Liver (tissue), 9 donors: ENCODE measurements around the gene TPPP. TPM values are rescaled to one million over a fixed set of nuclear protein-coding genes. Genes with fewer than 3 reads are reported as not detected.

Experiments
- DNase-seq: peaks from one replicate; pipeline ENCODE4 v3.0.0-alpha.2; 2017; ENCODE audit warnings: low spot score
- H3K27ac ChIP-seq, 2 donors: one replicate each; pipeline ENCODE4 v1.7.0; 2013; ENCODE audit warnings: inconsistent platforms in 2 of 2, low read length in 2 of 2, control low read depth in 1 of 2, low read depth in 1 of 2, mild to moderate bottlenecking in 1 of 2
- H3K27me3 ChIP-seq, 4 donors: one replicate each; pipeline versions ENCODE4 v1.6.1 to v1.7.0; 2013; ENCODE audit warnings: low read length in 3 of 4, inconsistent platforms in 1 of 4, mild to moderate bottlenecking in 1 of 4, moderate library complexity in 1 of 4; ENCODE audit not compliant: control insufficient read depth in 4 of 4, insufficient read depth in 4 of 4
- H3K36me3 ChIP-seq, 4 donors: one replicate each; pipeline versions ENCODE4 v1.6.1 to v1.7.0; 2013; ENCODE audit warnings: low read length in 3 of 4, mild to moderate bottlenecking in 3 of 4, low read depth in 1 of 4, moderate library complexity in 1 of 4; ENCODE audit not compliant: control insufficient read depth in 4 of 4, insufficient read depth in 3 of 4
- H3K4me1 ChIP-seq, 4 donors: one replicate each; pipeline versions ENCODE4 v1.6.1 to v1.7.0; 2013; ENCODE audit warnings: low read length in 3 of 4, mild to moderate bottlenecking in 3 of 4, moderate library complexity in 1 of 4; ENCODE audit not compliant: control insufficient read depth in 4 of 4, insufficient read depth in 4 of 4
- H3K4me3 ChIP-seq, 3 donors: one replicate each; pipeline versions ENCODE4 v1.6.1 to v1.7.0; 2013; ENCODE audit warnings: low read length in 3 of 3, control low read depth in 1 of 3, low read depth in 1 of 3, mild to moderate bottlenecking in 1 of 3
- H3K9ac ChIP-seq, 2 donors: one replicate each; pipeline ENCODE4 v1.7.0; 2013; ENCODE audit warnings: low read length in 2 of 2, mild to moderate bottlenecking in 2 of 2, moderate library complexity in 2 of 2, control low read depth in 1 of 2, low read depth in 1 of 2
- H3K9me3 ChIP-seq, 4 donors: one replicate each; pipeline versions ENCODE4 v1.6.1 to v1.7.0; 2013; ENCODE audit warnings: low read length in 3 of 4; ENCODE audit not compliant: control insufficient read depth in 4 of 4
- ATF3 ChIP-seq: IDR thresholded peaks from 2 replicates; pipeline ENCODE4 v1.6.1; 2016; ENCODE audit warnings: antibody characterized with exemption
- CTCF ChIP-seq: fragments of 150-350 bp; IDR thresholded peaks from 2 replicates; pipeline ENCODE4 v1.5.1; 2017; ENCODE audit warnings: improper control_type of control experiment, low read depth, low read length; ENCODE audit not compliant: missing input control
- EGR1 ChIP-seq, 2 donors: IDR thresholded peaks; 2 replicates each; pipeline ENCODE4 v1.6.1; 2016 to 2018; ENCODE audit warnings: antibody characterized with exemption in 2 of 2, low read depth in 2 of 2
- FOXA1 ChIP-seq: IDR thresholded peaks from 2 replicates; pipeline ENCODE4 v1.6.1; 2016; ENCODE audit warnings: antibody characterized with exemption
- FOXA2 ChIP-seq: IDR thresholded peaks from 2 replicates; pipeline ENCODE4 v1.6.1; 2016; ENCODE audit warnings: antibody characterized with exemption
- GABPA ChIP-seq, 2 donors: IDR thresholded peaks in 1 of 2; conservative IDR thresholded peaks in 1 of 2; 2 replicates each; pipeline ENCODE4 v1.6.1; 2016; ENCODE audit warnings: antibody characterized with exemption in 2 of 2, mild to moderate bottlenecking in 1 of 2, moderate library complexity in 1 of 2
- HNF4A ChIP-seq, 2 donors: conservative IDR thresholded peaks; 2 replicates each; pipeline ENCODE4 v1.6.1; 2016; ENCODE audit warnings: antibody characterized with exemption in 2 of 2, mild to moderate bottlenecking in 2 of 2
- HNF4G ChIP-seq: IDR thresholded peaks from 2 replicates; pipeline ENCODE4 v1.6.1; 2016; ENCODE audit warnings: antibody characterized with exemption
- JUND ChIP-seq, 2 donors: IDR thresholded peaks; 2 replicates each; pipeline ENCODE4 v1.6.1; 2016; ENCODE audit warnings: antibody characterized with exemption in 2 of 2
- MAX ChIP-seq: IDR thresholded peaks from 2 replicates; pipeline ENCODE4 v1.6.1; 2016; ENCODE audit warnings: antibody characterized with exemption
- NR2F2 ChIP-seq: IDR thresholded peaks from 2 replicates; pipeline ENCODE4 v1.6.1; 2016; ENCODE audit warnings: antibody characterized with exemption
- RAD21 ChIP-seq, 2 donors: IDR thresholded peaks; 2 replicates each; pipeline ENCODE4 v1.6.1; 2016; ENCODE audit warnings: antibody characterized with exemption in 2 of 2, mild to moderate bottlenecking in 2 of 2
- RXRA ChIP-seq, 2 donors: IDR thresholded peaks; 2 replicates each; pipeline ENCODE4 v1.6.1; 2017 to 2018; ENCODE audit warnings: antibody characterized with exemption in 2 of 2, mild to moderate bottlenecking in 1 of 2
- SP1 ChIP-seq: IDR thresholded peaks from 2 replicates; pipeline ENCODE4 v1.6.1; 2018; ENCODE audit warnings: antibody characterized with exemption, mild to moderate bottlenecking
- TAF1 ChIP-seq: conservative IDR thresholded peaks from 2 replicates; pipeline ENCODE4 v1.6.1; 2016; ENCODE audit warnings: antibody characterized with exemption, mild to moderate bottlenecking
- WGBS: extraction: QIAGEN DNeasy Blood & Tissue Kit; methylation state at CpG from one replicate; pipeline ENCODE4 v1.1.7; 2013; 5-methylcytosine and 5-hydroxymethylcytosine counted together
- polyA plus RNA-seq, 2 donors: library from polyadenylated mRNA; stranded (reverse) in 1 of 2; unstranded in 1 of 2; fragments of 200-250 nt in 1 of 2; fragments of >200 nt in 1 of 2; fragmentation: Nextera tagmentation in 1 of 2; extraction: Ambion mirVana in 1 of 2; gene quantifications; one replicate each; pipeline versions ENCODE4 v1.2.1 to v1.2.3, GENCODE V29; 2013 to 2015
- total RNA-seq, 2 donors: library from RNA; depleted of rRNA; stranded (reverse); fragments of >200 nt; gene quantifications; one replicate each; pipeline ENCODE4 v1.2.3, GENCODE V29; 2014
- donor health status: healthy.
- donor health status: healthy.
- donor health status: healthy.
- donor health status: healthy.
- donor health status: healthy.

The TPPP gene
- total and polyA plus RNA-seq, 4 donors, result 0.61 to 2.1 (median 0.80) TPM

GRCh38 chr5:664343-664993 lies 28.7 kb downstream of the TPPP start:
- peak overlapping the region in 1 of 2 donors; percentile 25 for H3K27ac ChIP-seq
- H3K27me3 ChIP-seq, result no peaks in the 10 kb centered on the region
- H3K36me3 ChIP-seq, result peaks cover 0 to 8% (median 5%) of the 10 kb centered on the region in 4 donors
- 51% methylated on average over 24 of the region's 24 CpGs for WGBS
- no peak overlapping the region for H3K9ac ChIP-seq
- DNase-seq, result no peak
- H3K4me1 ChIP-seq, result peaks cover 0 to 19% (median 9%) of the 10 kb centered on the region in 4 donors
- no peaks in the 10 kb centered on the region for H3K9me3 ChIP-seq
- TF ChIP-seq RAD21 (IDR thresholded peaks at IDR 0.05), result peak in 1 of 2 donors; percentile 37
- TF ChIP-seq HNF4A (conservative IDR thresholded peaks at IDR 0.05), result peak; percentile 25 to 50
- peak; percentile 39 to 63 for TF ChIP-seq RXRA (IDR thresholded peaks at IDR 0.05)
- no peak for TF ChIP-seq HNF4G
- peak; percentile 20 for TF ChIP-seq SP1
- H3K4me3 ChIP-seq, result no peak overlapping the region

- Histone ChIP-seq H3K4me3 (no peak overlapping the region), H3K27me3 (no peaks in the 10 kb centered on the region), H3K9ac (no peak overlapping the region), H3K27ac (peak overlapping the region in 1 of 2 donors; percentile 25), H3K9me3 (no peaks in the 10 kb centered on the region), H3K4me1 (peaks cover 0 to 19% (median 9%) of the 10 kb centered on the region in 4 donors), H3K36me3 (peaks cover 0 to 8% (median 5%) of the 10 kb centered on the region in 4 donors)
- DNase-seq, result no peak
- 86% methylated on average over 38 of the region's 38 CpGs for WGBS
- TF ChIP-seq NR2F2, result no peak
- no peak for TF ChIP-seq RAD21 (IDR thresholded peaks at IDR 0.05)
- no peak for TF ChIP-seq TAF1
- TF ChIP-seq GABPA (IDR thresholded peaks at IDR 0.05 in 1 of 2, conservative IDR thresholded peaks at IDR 0.05 in 1 of 2), result no peak
- TF ChIP-seq CTCF, result no peak
- no peak for TF ChIP-seq RXRA (IDR thresholded peaks at IDR 0.05)
- TF ChIP-seq MAX, result no peak
- TF ChIP-seq ATF3, result no peak
Measured at GRCh38 chr5:663436-664342, 29.5 kb downstream of the TPPP start.

- Histone ChIP-seq H3K27ac (no peak overlapping the region), H3K4me1 (peaks cover 0 to 19% (median 9%) of the 10 kb centered on the region in 4 donors), H3K27me3 (no peaks in the 10 kb centered on the region), H3K36me3 (peaks cover 2 to 11% (median 5%) of the 10 kb centered on the region in 4 donors), H3K4me3 (no peak overlapping the region), H3K9me3 (no peaks in the 10 kb centered on the region), H3K9ac (no peak overlapping the region)
- TF ChIP-seq SP1, result no peak
- no peak for TF ChIP-seq NR2F2
- TF ChIP-seq JUND (IDR thresholded peaks at IDR 0.05), result no peak
- TF ChIP-seq EGR1 (IDR thresholded peaks at IDR 0.05; ENCODE audit: low read depth in 2 of 2), result no peak
- no peak for TF ChIP-seq FOXA1
- TF ChIP-seq CTCF, result no peak
- TF ChIP-seq FOXA2, result no peak
- no peak for TF ChIP-seq TAF1
- no peak for TF ChIP-seq RXRA (IDR thresholded peaks at IDR 0.05)
- no peak for TF ChIP-seq HNF4G
- TF ChIP-seq GABPA (IDR thresholded peaks at IDR 0.05 in 1 of 2, conservative IDR thresholded peaks at IDR 0.05 in 1 of 2), result no peak
- TF ChIP-seq MAX, result no peak
- DNase-seq, result no peak
- WGBS, result 94% methylated on average over 56 of the region's 56 CpGs
Measured at GRCh38 chr5:662751-663435, 30.3 kb downstream of the TPPP start.
